B cell (primary cell): ENCODE data around the gene GMCL2. TPM values are rescaled to one million over a fixed set of nuclear protein-coding genes. Genes with fewer than 3 reads are reported as not detected.

Experiments
- ATAC-seq: fragments of 200-7000 bp; cut with Tn5 transposase; one replicate; pipeline ENCODE4 v1.10.0; 2021; ENCODE audit warnings: low read depth, mild to moderate bottlenecking, moderate number of reproducible peaks, moderate library complexity
- CTCF ChIA-PET: fragments of 350-600 bp; sonication (Branson Sonifier 250); formaldehyde crosslinking; loops from one replicate; lab custom pipeline; 2021; ENCODE audit warnings: antibody characterized with exemption, inconsistent platforms; lab: Charles Lee
- POLR2A ChIA-PET: fragments of 350-600 bp; sonication (Branson Sonifier 250); formaldehyde crosslinking; loops from one replicate; lab custom pipeline; 2021; ENCODE audit warnings: antibody characterized with exemption; lab: Charles Lee
- DNase-seq: peaks from one replicate; pipeline ENCODE4 v3.0.0; 2013
- H2AFZ ChIP-seq: 2 replicates; pipeline ENCODE4 v1.6.1; 2012; ENCODE audit warnings: mild to moderate bottlenecking, low read depth, low read length; ENCODE audit not compliant: insufficient read depth, poor library complexity, severe bottlenecking
- H3K27ac ChIP-seq, 2 donors: 1 replicate in 1 of 2; 2 replicates in 1 of 2; pipeline ENCODE4 v1.5.1; 2012 to 2013; ENCODE audit warnings: low read length in 2 of 2, mild to moderate bottlenecking in 2 of 2, moderate library complexity in 1 of 2
- H3K27me3 ChIP-seq, 4 experiments: fragments of 200-600 bp in 1 of 4; sonication (generic) in 1 of 4; replicated peaks in 1 of 4; 1 replicate in 2 of 4; 2 replicates in 2 of 4; pipeline versions ENCODE4 v1.6.1 to v1.7.0; 2013 to 2016; ENCODE audit warnings: low read length in 3 of 4, mild to moderate bottlenecking in 2 of 4, mixed read lengths in 1 of 4, moderate library complexity in 1 of 4; ENCODE audit not compliant: insufficient read depth in 4 of 4, control insufficient read depth in 3 of 4; ENCODE audit errors: control extremely low read depth in 1 of 4
- H3K36me3 ChIP-seq, 2 experiments: replicated peaks in 1 of 2; 1 replicate in 1 of 2; 2 replicates in 1 of 2; pipeline versions ENCODE4 v1.6.1 to v1.7.1; 2013; ENCODE audit warnings: low read length in 1 of 2; ENCODE audit not compliant: insufficient read depth in 2 of 2, control insufficient read depth in 1 of 2; ENCODE audit errors: control extremely low read depth in 1 of 2, extremely low read depth in 1 of 2
- H3K4me1 ChIP-seq, 2 donors: fragments of 200-600 bp in 1 of 2; sonication (generic) in 1 of 2; 1 replicate in 1 of 2; 2 replicates in 1 of 2; pipeline versions ENCODE4 v1.5.1 to v1.6.1; 2013 to 2017; ENCODE audit warnings: low read length in 2 of 2; ENCODE audit not compliant: control insufficient read depth in 2 of 2, insufficient read depth in 2 of 2
- H3K4me2 ChIP-seq: replicated peaks from 2 replicates; pipeline ENCODE3; 2012; ENCODE audit warnings: mild to moderate bottlenecking, low read depth, low read length; ENCODE audit not compliant: poor library complexity, severe bottlenecking
- H3K4me3 ChIP-seq, 5 experiments: fragments of 200-600 bp in 1 of 5; sonication (generic) in 1 of 5; 1 replicate in 3 of 5; 2 replicates in 2 of 5; pipeline versions ENCODE4 v1.5.1 to v1.7.0; 2011 to 2016; ENCODE audit warnings: low read length in 4 of 5, mild to moderate bottlenecking in 4 of 5, low read depth in 2 of 5, control low read depth in 1 of 5, moderate library complexity in 1 of 5; ENCODE audit not compliant: insufficient read depth in 1 of 5; ENCODE audit errors: control extremely low read depth in 1 of 5, extremely low read depth in 1 of 5
- H3K79me2 ChIP-seq: fragments of 200-600 bp; sonication (generic); one replicate; pipeline ENCODE4 v1.6.0; 2016; ENCODE audit warnings: low read length; ENCODE audit not compliant: control insufficient read depth, insufficient read depth
- H3K9ac ChIP-seq: fragments of 200-600 bp; sonication (generic); 2 replicates; pipeline ENCODE4 v1.6.1; 2017; ENCODE audit warnings: mild to moderate bottlenecking, low read length, moderate library complexity
- H3K9me3 ChIP-seq, 3 donors: one replicate each; pipeline versions ENCODE4 v1.6.1 to v1.7.1; 2013; ENCODE audit warnings: low read length in 2 of 3; ENCODE audit not compliant: control insufficient read depth in 2 of 3, insufficient read depth in 1 of 3; ENCODE audit errors: control extremely low read depth in 1 of 3
- H4K20me1 ChIP-seq: 2 replicates; pipeline ENCODE4 v1.6.0; 2012; ENCODE audit warnings: mild to moderate bottlenecking, low read length; ENCODE audit not compliant: insufficient read depth, control insufficient read depth, poor library complexity, severe bottlenecking
- H3K27ac Mint-ChIP-seq: one replicate; pipeline ENCODE4 v1.8.0; 2021; ENCODE audit warnings: mixed read lengths
- H3K27me3 Mint-ChIP-seq: one replicate; pipeline ENCODE4 v1.8.0; 2021; ENCODE audit warnings: mixed read lengths
- H3K4me1 Mint-ChIP-seq: one replicate; pipeline ENCODE4 v1.8.0; 2021; ENCODE audit warnings: mixed read lengths
- H3K4me3 Mint-ChIP-seq: one replicate; pipeline ENCODE4 v1.8.0; 2021; ENCODE audit warnings: mixed read lengths
- H3K9me3 Mint-ChIP-seq: one replicate; pipeline ENCODE4 v1.8.0; 2022; ENCODE audit warnings: mixed read lengths; ENCODE audit not compliant: insufficient read depth
- CTCF ChIP-seq: fragments of 200-600 bp; IDR thresholded peaks from one replicate; pipeline ENCODE4 v1.8.0; 2022; ENCODE audit warnings: antibody characterized with exemption, mild to moderate bottlenecking
- EZH2 ChIP-seq: IDR thresholded peaks from 2 replicates; pipeline ENCODE4 v1.6.1; 2012; ENCODE audit warnings: borderline replicate concordance, low read depth, mild to moderate bottlenecking, moderate library complexity, low read length; ENCODE audit not compliant: insufficient read depth, poor library complexity, severe bottlenecking
- WGBS: methylation state at CpG from one replicate; pipeline ENCODE4 v1.1.5; 2013; ENCODE audit warnings: missing lambda C conversion rate; ENCODE audit not compliant: insufficient coverage; 5-methylcytosine and 5-hydroxymethylcytosine counted together
- intact Hi-C: fragments of 100-400 bp; cut with micrococcal nuclease; formaldehyde crosslinking; loops from one replicate; pipeline ENCODE4 v1.10.0; 2022
- polyA plus RNA-seq: library from polyadenylated mRNA; depleted of rRNA; stranded (reverse); fragments of >200 nt; gene quantifications from 2 replicates; pipeline ENCODE4 v1.2.3, GENCODE V29; 2012
- total RNA-seq, 2 donors: library from RNA; stranded (reverse); fragments of 120-200 nt in 1 of 2; gene quantifications; 1 replicate in 1 of 2; 2 replicates in 1 of 2; pipeline versions ENCODE4 v1.2.3 to v1.2.4, GENCODE V29; 2013 to 2022

The GMCL2 gene
- total and polyA plus RNA-seq, 2 donors (not counting 1 experiment from before 2014, with no cell fraction given): not detected

- ChIA-PET POLR2A (no interaction called here), CTCF (no interaction called here)
- Histone ChIP-seq H3K4me3 (no peak overlapping the region), H3K79me2 (no peaks in the 10 kb centered on the region), H3K9ac (no peak overlapping the region), H3K4me2 (no peak overlapping the region), H3K36me3 (no peaks in the 10 kb centered on the region), H3K9me3 (no peaks in the 10 kb centered on the region), H3K27ac (no peak overlapping the region), H4K20me1 (no peaks in the 10 kb centered on the region), H2AFZ (no peak overlapping the region), H3K27me3 (peaks cover 0 to 18% (median 5%) of the 10 kb centered on the region in 4 experiments), H3K4me1 (no peaks in the 10 kb centered on the region)
- DNase-seq (no peak), ATAC-seq (no peak)
- H3K27ac Mint-ChIP-seq: no peak overlapping the region
- H3K27me3 Mint-ChIP-seq: peaks cover 37% of the 10 kb centered on the region
- no peak overlapping the region for H3K4me3 Mint-ChIP-seq
- intact Hi-C loops: no loop called here
- TF ChIP-seq CTCF: no peak
- WGBS: 91% methylated on average over 7 of the region's 7 CpGs
- H3K9me3 Mint-ChIP-seq: no peaks in the 10 kb centered on the region
- no peaks in the 10 kb centered on the region for H3K4me1 Mint-ChIP-seq
Measured at GRCh38 chr5:178192787-178193186, 5.6 kb upstream of the GMCL2 start.

DNA sequence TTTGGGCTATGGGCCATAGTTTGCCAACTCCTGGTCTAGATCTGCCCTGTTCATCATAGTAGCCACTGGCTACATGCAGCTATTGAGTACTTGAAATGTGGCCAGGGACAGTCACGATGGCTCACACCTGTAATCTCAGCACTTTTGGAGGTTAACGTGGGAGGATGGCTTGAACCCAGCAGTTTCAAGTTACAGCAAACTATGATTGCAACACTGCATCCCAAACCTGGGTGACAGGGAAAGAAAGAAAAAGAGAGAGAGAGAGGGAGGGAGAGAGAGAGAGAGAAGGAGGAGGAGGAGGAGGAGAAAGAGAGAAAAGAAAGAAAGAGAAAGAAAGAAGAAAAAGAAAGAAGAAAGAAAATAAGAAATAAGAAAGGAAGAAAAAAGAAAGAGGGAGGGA, 5.1 kb upstream of the GMCL2 start:
- no peak overlapping the region for H3K27ac ChIP-seq
- no peak for DNase-seq
- ATAC-seq: no peak
- Mint-ChIP-seq H3K4me1 (no peaks in the 10 kb centered on the region), H3K27me3 (peaks cover 37% of the 10 kb centered on the region), H3K27ac (no peak overlapping the region), H3K9me3 (no peaks in the 10 kb centered on the region), H3K4me3 (no peak overlapping the region)
- no peak overlapping the region for H3K4me2 ChIP-seq
- H3K36me3 ChIP-seq: no peaks in the 10 kb centered on the region
- intact Hi-C loops: no loop called here
- no peak overlapping the region for H3K9ac ChIP-seq
- H3K4me3 ChIP-seq: no peak overlapping the region
- no peaks in the 10 kb centered on the region for H3K4me1 ChIP-seq
- H4K20me1 ChIP-seq: no peaks in the 10 kb centered on the region
- WGBS: 86% methylated on average over 2 of the region's 2 CpGs
- H3K27me3 ChIP-seq: peaks cover 0 to 18% (median 5%) of the 10 kb centered on the region in 4 experiments
- H3K79me2 ChIP-seq: no peaks in the 10 kb centered on the region
- CTCF ChIA-PET: no interaction called here
- POLR2A ChIA-PET: no interaction called here
- H2AFZ ChIP-seq: no peak overlapping the region
- no peaks in the 10 kb centered on the region for H3K9me3 ChIP-seq
- TF ChIP-seq EZH2: no peak
- no peak for TF ChIP-seq CTCF
